ENCODE measurements around the gene ZNF543.
A peak's percentile ranks its signal among the peaks of the same experiment; 100 is the strongest.

ZNF543 gene

DNA sequence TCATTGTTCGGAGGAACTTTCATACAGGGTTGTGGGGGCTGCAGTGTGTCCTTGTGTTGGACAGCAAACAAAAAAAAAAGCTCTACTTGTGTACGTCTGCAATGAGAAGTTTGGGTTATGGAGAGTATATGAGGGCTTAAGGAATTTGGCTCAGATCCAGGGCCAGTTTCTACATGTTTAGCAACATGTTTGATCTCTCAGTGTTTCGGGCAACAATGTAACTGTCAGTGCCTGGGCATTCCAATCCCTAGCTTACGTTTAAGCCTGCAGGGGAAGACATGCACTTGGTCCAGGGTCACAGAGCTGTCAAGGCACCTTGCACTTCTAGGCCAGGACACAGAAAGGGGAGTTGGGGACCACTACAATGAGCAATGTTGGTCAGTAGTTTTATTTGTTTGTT lies 13.9 kb downstream of the ZNF543 start:
- TF ChIP-seq, protein P1, sequence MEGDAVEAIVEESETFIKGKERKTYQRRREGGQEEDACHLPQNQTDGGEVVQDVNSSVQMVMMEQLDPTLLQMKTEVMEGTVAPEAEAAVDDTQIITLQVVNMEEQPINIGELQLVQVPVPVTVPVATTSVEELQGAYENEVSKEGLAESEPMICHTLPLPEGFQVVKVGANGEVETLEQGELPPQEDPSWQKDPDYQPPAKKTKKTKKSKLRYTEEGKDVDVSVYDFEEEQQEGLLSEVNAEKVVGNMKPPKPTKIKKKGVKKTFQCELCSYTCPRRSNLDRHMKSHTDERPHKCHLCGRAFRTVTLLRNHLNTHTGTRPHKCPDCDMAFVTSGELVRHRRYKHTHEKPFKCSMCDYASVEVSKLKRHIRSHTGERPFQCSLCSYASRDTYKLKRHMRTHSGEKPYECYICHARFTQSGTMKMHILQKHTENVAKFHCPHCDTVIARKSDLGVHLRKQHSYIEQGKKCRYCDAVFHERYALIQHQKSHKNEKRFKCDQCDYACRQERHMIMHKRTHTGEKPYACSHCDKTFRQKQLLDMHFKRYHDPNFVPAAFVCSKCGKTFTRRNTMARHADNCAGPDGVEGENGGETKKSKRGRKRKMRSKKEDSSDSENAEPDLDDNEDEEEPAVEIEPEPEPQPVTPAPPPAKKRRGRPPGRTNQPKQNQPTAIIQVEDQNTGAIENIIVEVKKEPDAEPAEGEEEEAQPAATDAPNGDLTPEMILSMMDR (conservative IDR thresholded peaks at IDR 0.05; ENCODE audit: low read depth), result no peak
- ChIA-PET POLR2A (ENCODE audit: low non-redundant PET) (interaction anchor here (0.5 kb wide), 1 partner anchor 1173 kb away, joined by 3 read pairs; no protein-coding TSS in a partner anchor), CTCF (no interaction called here)
- no peak overlapping the region; the same call in 1 of the 2 replicates for H3K27ac ChIP-seq
- DNase-seq (ENCODE audit: low spot score), result peak; percentile 59

DNA sequence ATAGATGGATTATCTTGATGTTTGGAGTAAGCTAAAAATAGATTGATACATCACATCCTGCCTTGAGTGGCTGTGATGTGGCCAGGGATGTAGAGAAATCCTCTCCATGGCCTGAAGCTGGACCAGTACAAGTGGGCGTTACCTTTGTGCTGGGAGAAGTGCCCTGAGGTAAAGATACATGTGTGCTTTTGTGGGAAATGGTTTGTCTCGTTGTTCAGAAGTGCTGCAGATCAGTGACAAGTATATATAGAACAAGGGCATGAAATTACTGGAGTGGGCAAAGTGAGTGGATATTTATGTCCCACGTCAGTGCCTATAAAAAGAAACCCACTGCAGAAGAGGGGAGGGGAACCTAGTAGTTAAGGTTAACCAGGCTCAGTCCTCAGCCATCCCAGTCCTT lies 18.6 kb downstream of the ZNF543 start:
- ChIA-PET CTCF (interaction anchor here (0.5 kb wide), 1 partner anchor 15 kb away, joined by 7 read pairs; no protein-coding TSS in a partner anchor), POLR2A (ENCODE audit: low non-redundant PET) (interaction anchor here (0.6 kb wide), 1 partner anchor 41 kb away, joined by 3 read pairs; no protein-coding TSS in a partner anchor)
- no peak overlapping the region for H3K27ac ChIP-seq
- TF ChIP-seq, protein P1 (conservative IDR thresholded peaks at IDR 0.05; ENCODE audit: low read depth), result no peak
- DNase-seq (ENCODE audit: low spot score), result no peak

DNA sequence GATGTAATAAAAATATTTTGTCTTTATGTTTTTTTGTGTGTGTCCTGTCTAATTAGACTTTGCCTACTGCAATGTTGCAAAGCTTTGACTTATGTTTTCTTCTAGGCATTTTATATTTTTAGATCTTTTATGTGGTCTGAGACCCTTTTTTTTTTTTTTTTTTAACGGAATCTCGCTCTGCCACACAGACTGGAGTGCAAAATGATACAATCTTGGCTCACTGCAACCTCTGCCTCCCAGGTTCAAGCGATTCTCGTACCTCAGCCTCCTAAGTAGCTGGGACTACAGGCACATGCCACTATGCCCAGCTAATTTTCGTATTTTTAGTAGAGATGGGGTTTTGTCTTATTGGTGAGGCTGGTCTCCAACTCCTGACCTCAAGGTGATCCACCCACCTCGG lies 22.3 kb downstream of the ZNF543 start:
- CTCF ChIA-PET, result no interaction called here
- POLR2A ChIA-PET (ENCODE audit: low non-redundant PET), result no interaction called here
- DNase-seq (ENCODE audit: low spot score), result no peak
- TF ChIP-seq, protein P1 (conservative IDR thresholded peaks at IDR 0.05; ENCODE audit: low read depth), result no peak
- no peak overlapping the region for H3K27ac ChIP-seq

DNA sequence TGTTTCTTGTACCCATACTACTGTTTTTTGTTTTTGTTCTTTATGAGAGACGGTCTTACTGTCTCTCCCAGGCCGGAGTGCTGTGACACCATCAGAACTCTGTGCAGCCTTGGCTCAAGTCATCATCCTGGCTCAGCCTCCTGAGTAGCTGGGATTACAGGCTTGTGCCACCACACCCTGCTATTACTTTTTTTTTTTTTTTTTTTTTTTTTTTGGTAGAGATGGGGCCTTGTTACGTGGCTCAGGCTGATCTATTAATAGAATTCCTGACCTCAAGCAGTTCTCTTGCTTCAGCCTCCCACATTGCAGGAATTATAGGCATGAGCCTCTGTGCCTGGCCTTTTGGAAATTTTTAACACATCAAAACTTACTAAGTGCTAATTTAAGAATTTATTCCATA lies 27.9 kb downstream of the ZNF543 start:
- CTCF ChIA-PET, result interaction anchor here (0.6 kb wide), 1 partner anchor 82 kb away, joined by 12 read pairs; no protein-coding TSS in a partner anchor
- TF ChIP-seq, protein P1 (conservative IDR thresholded peaks at IDR 0.05; ENCODE audit: low read depth), result no peak
- no peak for DNase-seq (ENCODE audit: low spot score)
- POLR2A ChIA-PET (ENCODE audit: low non-redundant PET), result no interaction called here
- H3K27ac ChIP-seq, result no peak overlapping the region

DNA sequence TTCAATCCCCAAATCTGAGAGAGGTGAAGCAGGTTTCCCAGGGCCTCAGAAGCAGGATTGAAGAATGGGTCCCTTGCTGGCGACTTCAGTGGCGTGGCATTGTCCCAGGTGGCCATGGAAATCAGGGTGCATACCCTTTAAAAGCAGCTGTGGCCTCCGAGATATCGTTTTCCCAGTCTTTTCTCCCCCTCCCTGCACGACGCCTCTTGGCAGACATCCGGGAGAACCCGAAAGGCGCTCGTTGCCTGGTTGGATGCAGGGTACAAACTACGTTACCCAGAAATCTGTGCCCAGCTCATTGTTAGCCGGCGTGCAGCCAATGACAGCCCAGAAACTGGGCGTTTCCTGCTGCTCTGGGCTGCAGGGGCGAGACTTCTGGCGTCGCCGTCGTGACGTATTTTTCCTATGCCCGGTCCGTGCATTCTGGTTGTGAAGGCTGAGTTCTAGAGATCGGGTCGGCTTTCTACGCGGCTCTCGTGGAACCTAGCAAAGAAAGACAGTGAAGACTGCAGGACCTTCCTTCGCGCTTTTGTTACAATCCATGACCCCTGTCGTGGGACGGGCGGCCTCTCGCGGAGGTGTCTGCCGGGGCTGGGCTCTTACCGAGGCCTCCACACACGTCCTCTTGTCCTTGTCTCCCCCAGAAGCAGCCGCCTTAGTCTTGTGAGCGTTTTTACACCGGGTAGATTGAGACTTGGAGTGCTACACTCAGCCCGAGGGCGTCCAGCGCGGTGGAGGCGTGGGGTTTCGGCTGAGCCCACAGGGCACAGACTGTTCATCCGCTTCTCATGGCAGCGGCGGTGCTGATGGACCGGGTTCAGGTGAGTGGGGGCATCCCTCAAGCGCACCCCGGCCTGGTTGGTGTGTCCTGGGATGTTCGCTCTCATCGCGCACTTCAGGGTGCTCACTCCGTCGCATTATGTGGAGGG lies 30.9 kb downstream of the ZNF543 start, which contains the start of gene ZNF304:
Gene ZNF304 (plus strand): TSS at position 395 of the 929 bp plus-strand sequence. CDS start 394 bp downstream, at position 789.
- DNase-seq (ENCODE audit: low spot score), result peak; percentile 96
- ChIA-PET POLR2A (ENCODE audit: low non-redundant PET) (no interaction called here), CTCF (interaction anchor here (0.6 to 0.7 kb wide), 2 partner anchors 12 to 16 kb away, joined by 3 to 4 read pairs; partner anchors contain the start of genes TRAPPC2B and ZNF547)
- H3K27ac ChIP-seq, result peak within 1 kb of the TSS; percentile 71
- TF ChIP-seq, protein P1 (conservative IDR thresholded peaks at IDR 0.05; ENCODE audit: low read depth), result no peak

DNA sequence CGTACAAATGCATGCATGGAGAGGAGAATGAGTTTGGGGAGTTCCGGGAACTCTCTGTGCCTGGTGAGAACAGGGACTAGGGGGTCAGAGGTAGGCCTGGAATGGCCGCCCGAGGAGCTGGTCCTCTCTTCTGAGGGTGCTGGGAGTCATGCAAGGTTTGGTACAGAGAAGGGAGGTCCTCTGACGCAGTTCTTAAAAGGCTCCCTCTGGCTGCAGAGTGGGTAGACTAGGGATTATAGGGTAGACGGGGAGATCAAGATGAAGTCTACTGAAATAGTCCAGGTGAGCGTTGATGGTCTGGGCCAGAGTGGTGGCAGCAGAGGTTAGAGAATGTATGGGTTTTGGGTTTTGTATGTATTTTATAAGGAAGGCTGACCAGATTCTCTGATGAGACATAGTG lies 31.6 kb downstream of the ZNF543 start:
- POLR2A ChIA-PET (ENCODE audit: low non-redundant PET), result no interaction called here
- H3K27ac ChIP-seq, result peak overlapping the region; percentile 71
- CTCF ChIA-PET, result interaction anchor here (0.6 kb wide), 1 partner anchor 15 kb away, joined by 3 read pairs; no protein-coding TSS in a partner anchor
- TF ChIP-seq, protein P1 (conservative IDR thresholded peaks at IDR 0.05; ENCODE audit: low read depth), result no peak
- DNase-seq (ENCODE audit: low spot score), result no peak
